Subcutaneous abdominal adipose tissue (tissue), 5 donors: ENCODE data around the gene RING1.

Experiments used
- H3K27ac ChIP-seq: one replicate; pipeline ENCODE4 v1.7.0; 2013; ENCODE audit warnings: low read depth, mild to moderate bottlenecking, inconsistent platforms, low read length, moderate library complexity
- H3K27me3 ChIP-seq, 5 donors: one replicate each; pipeline ENCODE4 v1.7.0; 2013; ENCODE audit warnings: low read length in 5 of 5, inconsistent platforms in 1 of 5; ENCODE audit not compliant: control insufficient read depth in 5 of 5, insufficient read depth in 4 of 5
- H3K36me3 ChIP-seq, 5 donors: one replicate each; pipeline ENCODE4 v1.7.0; 2013; ENCODE audit warnings: low read length in 5 of 5; ENCODE audit not compliant: control insufficient read depth in 5 of 5, insufficient read depth in 5 of 5
- H3K4me1 ChIP-seq, 5 donors: one replicate each; pipeline ENCODE4 v1.7.0; 2013; ENCODE audit warnings: low read length in 5 of 5, mild to moderate bottlenecking in 3 of 5, moderate library complexity in 1 of 5; ENCODE audit not compliant: control insufficient read depth in 5 of 5, insufficient read depth in 5 of 5
- H3K4me3 ChIP-seq, 5 donors: one replicate each; pipeline ENCODE4 v1.7.0; 2013; ENCODE audit warnings: low read length in 5 of 5, low read depth in 1 of 5
- H3K9ac ChIP-seq, 5 donors: one replicate each; pipeline ENCODE4 v1.7.0; 2013; ENCODE audit warnings: low read length in 5 of 5, mild to moderate bottlenecking in 4 of 5, moderate library complexity in 3 of 5
- H3K9me3 ChIP-seq, 5 donors: one replicate each; pipeline ENCODE4 v1.7.0; 2013; ENCODE audit warnings: low read length in 5 of 5; ENCODE audit not compliant: control insufficient read depth in 5 of 5
- donor health status: healthy.
- donor health status: healthy.
- donor health status: healthy.
- donor health status: healthy.
- donor health status: healthy.

The RING1 gene

DNA sequence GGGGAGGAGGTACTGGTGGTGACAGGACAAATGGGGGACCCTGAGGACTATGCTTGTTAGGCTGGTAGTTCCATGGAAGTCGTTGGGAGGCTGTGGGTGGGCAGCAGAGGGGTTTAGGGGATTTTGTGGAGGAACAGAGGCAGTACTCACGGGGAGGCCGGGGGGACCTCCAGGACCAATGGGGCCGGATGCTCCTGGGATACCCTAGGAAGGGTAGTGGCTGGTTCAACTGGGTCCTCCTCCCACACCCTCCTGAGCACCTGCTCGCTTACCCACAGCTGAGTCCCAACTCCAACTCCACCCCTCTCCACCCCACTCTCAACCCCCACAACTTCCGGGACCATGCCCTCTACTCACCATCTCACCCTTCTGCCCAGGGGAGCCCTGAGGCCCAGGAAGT is 41.9 kb upstream of the RING1 start:
- H3K4me3 ChIP-seq: no peak overlapping the region
- H3K27me3 ChIP-seq: peaks cover 0 to 9% (median 0%) of the 10 kb centered on the region in 5 donors
- H3K36me3 ChIP-seq: no peaks in the 10 kb centered on the region
- peaks cover 0 to 10% (median 8%) of the 10 kb centered on the region in 5 donors for H3K4me1 ChIP-seq
- H3K9me3 ChIP-seq: no peaks in the 10 kb centered on the region
- no peak overlapping the region for H3K27ac ChIP-seq
- H3K9ac ChIP-seq: no peak overlapping the region

DNA sequence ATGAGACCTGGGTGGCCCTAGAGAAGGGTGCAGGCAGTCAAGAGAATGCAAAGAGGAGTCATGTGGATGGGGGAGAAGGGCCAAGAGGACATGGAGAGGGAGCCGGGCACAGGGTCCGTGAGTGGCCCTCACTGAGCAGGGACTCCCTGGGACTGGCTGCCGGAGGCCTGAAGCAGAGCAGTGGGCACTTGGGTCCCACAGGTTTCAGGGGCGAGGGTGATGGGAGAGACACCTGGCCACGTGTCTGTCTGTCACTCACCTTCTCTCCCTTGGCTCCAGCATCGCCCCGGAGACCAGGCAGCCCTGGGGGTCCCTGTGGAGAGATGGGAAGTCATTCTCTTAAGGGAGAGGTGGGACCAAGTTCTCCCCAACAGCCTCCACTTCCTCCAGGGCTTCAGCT is 41.5 kb upstream of the RING1 start:
- Histone ChIP-seq H3K9ac (no peak overlapping the region), H3K27me3 (peaks cover 0 to 9% (median 0%) of the 10 kb centered on the region in 5 donors), H3K36me3 (no peaks in the 10 kb centered on the region), H3K4me1 (peaks cover 0 to 6% (median 4%) of the 10 kb centered on the region in 5 donors), H3K4me3 (no peak overlapping the region), H3K9me3 (no peaks in the 10 kb centered on the region), H3K27ac (no peak overlapping the region)

DNA sequence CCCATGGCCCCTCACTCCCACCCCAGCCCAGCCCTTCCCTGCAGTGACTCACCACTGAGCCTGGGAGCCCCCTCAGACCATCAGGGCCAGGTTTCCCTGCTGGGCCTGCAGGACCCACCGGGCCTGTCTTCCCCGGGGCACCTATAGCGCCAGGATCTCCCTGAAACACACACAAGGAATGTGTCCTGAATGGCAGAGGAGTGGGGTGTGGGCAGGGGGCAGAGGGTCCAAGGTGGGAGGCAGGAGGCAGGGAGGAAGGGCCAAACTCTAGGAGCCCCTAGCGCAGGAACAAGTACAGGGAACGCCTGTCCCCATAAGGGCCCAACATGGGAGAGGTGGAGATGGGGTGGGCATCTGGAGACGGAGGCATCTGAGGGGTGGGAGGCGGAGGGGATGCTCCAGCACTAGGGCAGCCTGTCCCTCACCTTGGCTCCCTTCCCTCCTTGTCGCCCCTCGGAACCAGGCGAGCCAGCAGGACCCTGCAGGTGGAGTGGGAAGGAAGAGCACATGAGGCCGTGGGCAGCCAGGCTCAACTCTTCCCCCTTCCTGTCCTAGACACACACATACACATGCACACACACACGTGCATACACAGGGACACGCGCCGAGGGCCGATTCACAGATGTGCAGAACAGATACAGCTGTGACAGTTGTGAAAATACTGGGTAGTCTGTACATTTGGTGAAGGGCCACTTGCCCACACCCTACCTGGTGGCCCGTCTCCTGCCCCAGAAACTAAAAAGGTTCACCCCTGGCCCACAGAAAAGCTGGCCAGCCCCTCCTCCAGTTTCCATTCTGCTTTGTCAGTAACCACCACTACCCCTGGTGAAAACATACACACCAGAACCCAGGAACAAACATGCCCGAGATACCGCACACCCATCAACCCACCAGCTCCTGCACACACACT is 40.7 kb upstream of the RING1 start:
- no peak overlapping the region for H3K27ac ChIP-seq
- no peak overlapping the region for H3K9ac ChIP-seq
- no peaks in the 10 kb centered on the region for H3K9me3 ChIP-seq
- H3K4me3 ChIP-seq: no peak overlapping the region
- H3K36me3 ChIP-seq: no peaks in the 10 kb centered on the region
- no peaks in the 10 kb centered on the region for H3K4me1 ChIP-seq
- H3K27me3 ChIP-seq: peaks cover 0 to 9% (median 0%) of the 10 kb centered on the region in 5 donors

DNA sequence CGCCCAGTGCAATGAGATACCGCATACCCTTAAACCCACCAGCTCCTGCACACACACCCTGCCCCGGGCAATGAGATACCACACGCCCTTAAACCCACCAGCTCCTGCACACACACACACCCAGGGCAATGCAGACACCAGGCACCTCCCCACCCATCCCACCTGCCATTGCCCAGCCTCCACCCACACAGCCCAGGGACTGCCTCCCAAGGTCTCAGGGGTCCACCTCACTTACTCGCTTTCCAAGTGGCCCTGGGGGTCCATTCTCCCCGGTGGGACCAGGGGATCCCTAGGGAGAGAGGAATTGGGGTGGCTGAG is 40.1 kb upstream of the RING1 start:
- no peak overlapping the region for H3K9ac ChIP-seq
- no peak overlapping the region for H3K27ac ChIP-seq
- H3K9me3 ChIP-seq: no peaks in the 10 kb centered on the region
- H3K36me3 ChIP-seq: no peaks in the 10 kb centered on the region
- H3K4me1 ChIP-seq: no peaks in the 10 kb centered on the region
- H3K27me3 ChIP-seq: peaks cover 0 to 9% (median 3%) of the 10 kb centered on the region in 5 donors
- H3K4me3 ChIP-seq: no peak overlapping the region

DNA sequence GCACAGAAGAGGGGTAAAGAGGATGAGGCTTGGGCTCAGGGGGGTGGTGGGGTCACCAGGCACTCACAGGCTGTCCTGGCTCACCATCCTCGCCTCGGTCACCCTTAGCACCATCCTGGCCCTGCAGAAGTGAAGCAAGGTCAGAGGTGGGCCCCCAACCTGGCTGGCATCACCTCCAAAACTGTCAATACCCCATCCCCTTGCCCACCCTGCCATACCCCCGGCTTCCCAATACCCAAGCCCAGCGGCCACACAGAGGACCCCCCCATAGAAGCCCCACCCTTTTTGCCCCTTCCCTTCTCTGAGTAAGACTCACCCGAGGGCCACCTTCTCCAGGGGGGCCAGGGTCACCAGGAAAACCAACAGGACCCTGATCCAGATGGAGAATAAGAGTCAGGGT is 39.7 kb upstream of the RING1 start:
- peaks cover 0 to 9% (median 3%) of the 10 kb centered on the region in 5 donors for H3K27me3 ChIP-seq
- no peak overlapping the region for H3K27ac ChIP-seq
- H3K4me1 ChIP-seq: no peaks in the 10 kb centered on the region
- no peak overlapping the region for H3K9ac ChIP-seq
- no peaks in the 10 kb centered on the region for H3K9me3 ChIP-seq
- no peak overlapping the region for H3K4me3 ChIP-seq
- H3K36me3 ChIP-seq: no peaks in the 10 kb centered on the region

DNA sequence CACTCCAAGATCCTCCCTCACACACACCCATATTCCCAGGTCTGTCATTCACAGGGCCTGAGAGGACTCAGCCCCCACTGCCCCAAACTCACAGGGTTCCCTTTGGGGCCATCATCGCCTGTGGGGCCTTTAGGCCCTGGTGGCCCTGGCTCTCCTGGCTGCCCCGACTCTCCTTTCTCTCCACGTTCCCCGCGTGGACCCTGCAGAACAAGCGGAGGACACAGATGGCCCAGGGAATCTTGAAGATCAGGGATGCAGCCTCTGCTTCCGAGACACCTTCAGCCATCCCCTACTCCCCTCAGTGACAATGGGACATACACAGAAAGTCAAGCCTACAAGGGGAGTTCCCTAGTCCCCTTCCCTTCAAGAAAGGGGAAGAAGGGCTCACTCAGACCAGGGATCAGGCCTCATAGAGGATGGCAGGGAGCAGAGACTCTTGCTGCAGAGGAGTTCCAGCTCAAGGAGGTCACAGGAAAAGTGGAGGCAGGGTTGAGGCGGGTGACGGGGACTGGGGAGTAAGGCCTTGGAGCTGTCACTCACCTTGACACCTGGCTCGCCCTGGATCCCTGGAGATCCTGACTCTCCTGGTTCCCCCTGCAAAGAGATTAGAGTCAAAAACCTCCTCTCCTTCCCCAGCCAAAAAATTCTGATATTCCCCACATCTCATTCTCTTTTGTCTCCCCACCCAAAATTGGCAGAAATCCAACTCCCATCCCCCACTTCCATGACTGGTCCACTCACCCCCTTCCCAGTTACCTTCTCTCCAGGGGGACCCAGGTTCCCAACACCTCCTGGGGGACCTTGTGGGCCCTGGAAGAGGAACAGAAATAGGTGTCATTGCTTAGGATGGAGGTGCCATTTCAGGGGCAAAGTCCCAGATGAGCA is 38.8 kb upstream of the RING1 start:
- H3K4me3 ChIP-seq: no peak overlapping the region
- no peaks in the 10 kb centered on the region for H3K9me3 ChIP-seq
- no peak overlapping the region for H3K9ac ChIP-seq
- peaks cover 0 to 4% (median 0%) of the 10 kb centered on the region in 5 donors for H3K27me3 ChIP-seq
- H3K27ac ChIP-seq: no peak overlapping the region
- H3K4me1 ChIP-seq: no peaks in the 10 kb centered on the region
- no peaks in the 10 kb centered on the region for H3K36me3 ChIP-seq

DNA sequence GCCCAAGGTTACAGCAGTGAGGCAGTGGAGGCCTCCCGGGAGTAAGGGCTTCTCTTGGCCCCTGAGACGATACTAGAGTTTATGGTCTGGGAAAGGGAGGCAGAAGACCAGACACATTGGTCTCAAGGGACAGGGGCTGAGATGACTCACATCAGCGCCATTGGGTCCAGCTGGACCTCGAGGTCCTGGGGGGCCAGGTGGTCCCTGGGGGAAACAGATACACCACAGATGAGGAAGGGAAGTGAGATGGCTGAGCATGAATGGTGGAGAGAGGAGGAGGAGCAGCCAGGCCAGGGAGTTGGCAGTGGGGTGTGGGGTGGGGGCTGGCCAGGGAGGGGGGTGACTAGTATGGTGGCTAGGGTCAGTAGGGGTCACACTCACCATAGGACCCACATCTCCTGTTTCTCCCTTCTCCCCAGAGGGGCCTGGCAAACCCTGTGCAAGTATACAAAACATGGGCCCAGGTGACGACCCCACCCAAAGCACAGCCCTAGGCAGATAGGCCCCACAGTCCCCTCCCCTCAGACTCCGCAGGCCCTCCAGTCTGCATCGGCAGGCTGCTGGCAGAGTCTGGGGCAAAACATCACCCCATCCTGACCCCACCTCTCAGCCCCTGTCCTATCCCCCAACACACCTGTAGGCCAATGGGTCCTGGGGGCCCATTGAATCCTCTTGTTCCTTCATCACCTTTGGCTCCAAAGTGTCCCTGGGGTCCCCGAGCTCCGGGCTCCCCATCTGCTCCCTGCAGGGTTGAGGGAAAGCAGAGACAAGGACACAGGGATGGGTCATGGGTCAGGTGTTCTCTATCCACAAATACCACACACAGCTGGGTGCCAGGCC is 37.9 kb upstream of the RING1 start:
- H3K9me3 ChIP-seq: no peaks in the 10 kb centered on the region
- no peak overlapping the region for H3K9ac ChIP-seq
- H3K27ac ChIP-seq: no peak overlapping the region
- no peak overlapping the region for H3K4me3 ChIP-seq
- no peaks in the 10 kb centered on the region for H3K36me3 ChIP-seq
- no peaks in the 10 kb centered on the region for H3K4me1 ChIP-seq
- peaks cover 0 to 4% (median 0%) of the 10 kb centered on the region in 5 donors for H3K27me3 ChIP-seq

DNA sequence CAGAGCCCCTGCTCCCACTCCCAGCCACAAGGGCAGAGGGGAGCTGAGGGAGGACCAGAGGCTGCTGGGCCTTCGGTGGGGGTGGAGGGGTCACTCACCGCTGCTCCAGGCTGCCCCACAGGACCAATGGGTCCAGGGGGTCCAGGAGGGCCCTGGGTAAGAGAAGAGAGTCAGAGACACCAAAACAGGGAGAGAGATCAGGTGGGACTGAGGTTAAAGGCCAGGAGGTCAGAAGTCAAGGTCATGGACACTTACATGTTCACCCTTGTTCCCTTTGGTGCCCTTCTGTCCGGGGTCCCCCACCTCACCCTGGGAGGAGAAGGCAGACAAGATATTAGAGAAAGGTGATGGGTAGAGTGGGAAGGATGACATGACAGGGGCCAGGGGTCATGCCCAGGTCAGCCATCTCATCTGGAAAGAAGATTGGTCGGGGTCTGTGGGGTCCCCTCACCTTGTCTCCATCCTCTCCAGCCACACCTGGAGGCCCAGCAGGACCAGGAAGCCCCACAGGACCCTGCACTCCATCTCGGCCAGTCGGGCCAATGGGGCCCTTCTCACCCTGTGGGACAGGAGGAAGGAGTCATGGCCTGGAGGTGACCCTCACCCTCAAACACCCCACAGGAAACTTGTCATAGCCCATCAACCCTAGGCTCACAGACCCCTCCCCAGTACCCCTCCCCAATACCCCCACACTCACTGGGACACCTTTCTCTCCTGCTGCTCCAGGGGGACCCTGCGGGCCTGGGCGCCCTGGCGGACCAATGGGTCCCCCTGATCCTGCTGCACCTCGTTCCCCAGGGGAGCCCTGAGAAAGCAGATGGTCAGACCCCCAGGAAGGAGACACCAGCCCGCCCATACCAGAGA is 37.1 kb upstream of the RING1 start:
- no peak overlapping the region for H3K4me3 ChIP-seq
- no peak overlapping the region for H3K27ac ChIP-seq
- no peak overlapping the region for H3K9ac ChIP-seq
- H3K27me3 ChIP-seq: peaks cover 0 to 3% (median 0%) of the 10 kb centered on the region in 5 donors
- H3K4me1 ChIP-seq: no peaks in the 10 kb centered on the region
- H3K9me3 ChIP-seq: no peaks in the 10 kb centered on the region
- no peaks in the 10 kb centered on the region for H3K36me3 ChIP-seq
